Stimulated activated CD4-positive, alpha-beta T cell treated with anti-CD3 and anti-CD28 coated beads, Interleukin-1b, Interleukin-23, amount 100 ng/mL, for 48 hours (primary cell): ENCODE measurements around the gene RHEX.
A peak's percentile ranks its signal among the peaks of the same experiment; 100 is the strongest.

ENCODE experiments used
- DNase-seq: peaks from one replicate; pipeline ENCODE4 v3.0.0-alpha.2; 2020

The RHEX gene

DNA sequence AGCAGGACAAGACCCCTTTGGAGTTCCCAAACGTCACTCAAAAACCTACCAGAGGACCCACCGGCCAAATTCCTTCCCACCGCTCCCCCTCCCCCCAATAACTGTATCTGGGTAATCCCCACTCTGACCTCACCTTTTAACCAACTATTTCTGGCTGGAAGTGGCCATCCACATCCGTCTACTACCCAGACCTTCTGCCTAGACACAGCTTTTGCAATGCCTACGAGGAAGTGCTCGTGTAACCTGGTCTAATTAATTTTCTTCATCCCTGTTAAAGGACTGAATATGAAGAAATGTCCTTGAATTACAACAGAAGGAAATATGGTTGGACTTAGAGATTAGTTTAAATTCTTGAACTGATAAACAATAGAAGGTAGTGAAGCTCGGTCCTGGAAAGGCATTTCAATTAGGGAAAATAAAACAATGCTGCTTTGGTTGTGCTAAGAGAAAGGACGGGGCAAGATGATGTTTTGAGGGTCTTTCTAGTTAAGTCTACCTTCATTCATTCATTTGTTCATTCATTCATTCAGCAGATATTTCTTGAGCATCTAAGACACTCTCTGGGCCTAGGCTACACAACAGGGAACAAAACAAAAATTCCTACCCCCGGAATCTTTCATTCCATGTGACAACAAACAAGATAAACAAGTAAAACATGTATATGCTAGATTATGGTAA is 45.4 kb downstream of the RHEX start:
- DNase-seq: no peak

- no peak for DNase-seq
Observed at GRCh38 chr1:206100226-206100815, 47.3 kb downstream of the RHEX start.

GRCh38 chr1:206101351-206102045 is 48.5 kb downstream of the RHEX start:
- no peak for DNase-seq

GRCh38 chr1:206102292-206102936 is 49.4 kb downstream of the RHEX start:
- DNase-seq: no peak

- no peak for DNase-seq
Observed at GRCh38 chr1:206103979-206104378, 51.0 kb downstream of the RHEX start.

DNA sequence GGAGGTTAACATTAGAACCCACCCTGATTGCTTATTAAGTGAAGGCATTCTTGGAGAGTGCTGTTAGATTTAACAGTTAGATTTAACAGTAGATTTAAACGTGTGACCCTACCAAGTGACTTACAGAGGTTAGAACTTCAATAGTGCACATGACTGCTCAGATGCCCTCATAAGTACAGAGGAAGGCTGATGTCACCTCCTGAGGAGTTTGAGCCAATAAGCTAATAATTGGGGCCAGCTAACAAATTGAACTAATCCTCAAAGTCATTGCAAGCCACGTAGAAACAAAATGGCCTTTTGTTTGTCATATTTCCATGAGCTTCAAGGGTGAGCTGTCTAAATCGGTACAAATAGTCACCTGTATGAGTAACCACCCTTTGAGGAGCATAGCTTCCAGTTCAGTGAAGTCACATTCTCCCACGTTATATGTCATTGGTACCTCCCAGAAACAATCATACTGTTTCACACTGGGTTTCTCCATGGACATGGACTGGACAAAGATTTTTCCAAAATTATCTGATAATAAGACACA is 52.6 kb downstream of the RHEX start:
- no peak for DNase-seq

- peak; percentile 76 for DNase-seq
Observed at GRCh38 chr1:206106328-206107167, 53.6 kb downstream of the RHEX start.

- DNase-seq: no peak
Observed at GRCh38 chr1:206107168-206107544, 54.2 kb downstream of the RHEX start.

GRCh38 chr1:206108635-206109034 is 55.7 kb downstream of the RHEX start:
- no peak for DNase-seq

GRCh38 chr1:206109718-206110117 is 56.7 kb downstream of the RHEX start:
- DNase-seq: no peak

- no peak for DNase-seq
Observed at GRCh38 chr1:206110161-206110560, 57.2 kb downstream of the RHEX start.

- no peak for DNase-seq
Observed at GRCh38 chr1:206110820-206111219, 57.8 kb downstream of the RHEX start.

GRCh38 chr1:206111271-206111927 is 58.4 kb downstream of the RHEX start:
- DNase-seq: no peak

GRCh38 chr1:206112600-206113301 is 59.8 kb downstream of the RHEX start:
- no peak for DNase-seq

- DNase-seq: no peak
Observed at GRCh38 chr1:206114692-206115640, 62.0 kb downstream of the RHEX start.

- no peak for DNase-seq
Observed at GRCh38 chr1:206115791-206116190, 62.8 kb downstream of the RHEX start.

DNA sequence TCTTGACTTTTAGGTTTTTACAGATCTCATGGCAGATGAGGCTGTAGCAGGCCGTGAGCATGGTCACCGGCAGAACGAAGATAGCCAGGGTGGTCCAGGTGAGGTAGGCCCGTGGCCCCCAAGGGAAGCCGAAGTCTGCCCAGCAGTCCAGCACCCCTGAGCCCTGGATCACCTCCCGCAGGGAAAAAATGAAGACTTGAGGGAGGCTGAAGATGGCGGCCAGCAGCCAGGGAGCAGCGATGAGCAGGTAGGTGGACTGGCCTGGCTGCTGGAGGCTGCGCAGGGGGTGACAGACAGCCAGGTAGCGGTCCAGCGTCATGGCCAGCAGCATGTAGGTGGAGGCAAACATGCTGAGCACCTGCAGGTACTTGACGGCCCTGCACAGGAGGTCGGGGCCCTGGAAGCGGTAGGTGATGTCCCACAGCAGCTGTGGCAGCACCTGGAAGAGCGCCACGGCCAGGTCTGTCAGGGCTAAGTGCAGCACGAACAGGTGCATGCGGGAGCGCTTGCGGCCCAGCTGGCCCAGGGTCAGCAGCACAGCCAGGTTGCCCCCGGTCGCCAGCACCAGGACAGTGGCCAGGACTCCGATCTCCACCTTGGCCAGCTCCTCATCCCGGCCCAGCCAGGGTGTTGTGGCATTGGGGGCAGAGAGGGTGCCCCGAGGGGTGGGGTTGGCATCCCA is 63.4 kb downstream of the RHEX start:
- DNase-seq: no peak

DNA sequence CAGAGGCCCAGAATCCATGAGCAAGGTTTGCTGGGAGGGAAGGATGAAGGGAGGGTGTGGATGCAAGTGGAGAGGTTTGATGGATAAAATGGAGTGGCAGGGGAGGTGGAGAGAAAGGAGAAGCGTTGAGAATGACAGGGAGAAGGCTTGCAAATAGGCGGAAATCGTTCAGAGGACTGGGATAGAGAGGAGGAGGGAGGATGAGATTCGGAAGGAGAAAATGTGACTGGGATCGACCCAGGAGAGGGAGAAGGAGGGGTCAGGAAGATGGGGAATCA is 63.8 kb downstream of the RHEX start:
- no peak for DNase-seq

DNA sequence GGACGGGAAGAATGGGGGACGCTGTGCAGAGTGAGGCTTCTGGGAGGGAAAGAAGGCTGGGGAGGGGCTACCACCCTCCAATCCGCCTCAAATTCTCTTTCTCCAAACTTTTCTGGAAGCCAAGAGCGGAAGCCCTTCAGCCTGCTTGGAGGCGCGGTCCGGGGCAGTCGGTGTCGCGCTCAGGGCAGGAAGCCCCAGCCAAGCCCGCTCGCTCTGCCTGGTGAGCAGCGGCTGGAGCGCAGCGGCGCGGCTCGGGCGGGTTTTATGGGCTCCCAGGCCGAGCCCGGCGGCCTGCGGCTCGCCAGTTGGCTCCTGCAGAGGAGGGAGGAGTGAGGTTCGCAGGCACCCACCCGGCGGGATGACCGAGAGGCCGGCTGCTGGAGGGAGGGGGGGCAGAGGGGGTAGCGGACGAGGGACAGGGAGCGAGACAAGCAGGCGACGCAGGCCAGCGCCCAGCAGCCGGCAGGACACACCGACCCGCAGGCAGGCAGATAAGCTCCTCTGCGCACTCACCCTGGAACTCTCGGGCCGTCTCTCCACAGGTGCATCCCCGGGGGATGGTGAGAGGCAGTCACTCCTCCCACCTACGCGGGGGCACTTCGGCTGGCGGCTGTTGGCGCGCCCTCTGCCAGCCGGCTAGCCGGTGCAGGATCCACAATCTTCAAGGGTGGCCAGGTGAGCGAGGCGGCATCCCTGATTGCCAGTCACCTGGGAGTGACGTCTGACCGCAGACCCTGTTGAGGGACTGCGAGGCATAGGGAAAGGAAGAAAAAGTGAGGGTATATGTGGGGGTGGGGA is 64.4 kb downstream of the RHEX start, which contains the start of gene AVPR1B:
TSS of gene AVPR1B (minus strand) at position 238 of the 798 bp plus-strand sequence. CDS start 498 bp downstream, outside the sequence.
- peak; percentile 30 for DNase-seq
